ENCODE results near the gene NECTIN4.
A peak's percentile ranks its signal among the peaks of the same experiment; 100 is the strongest.
"Not testable (repeated sequence)": the region's sequence is repeated elsewhere in the genome, so short reads cannot be mapped to it uniquely, and the experiment has no call there.

The NECTIN4 gene

DNA sequence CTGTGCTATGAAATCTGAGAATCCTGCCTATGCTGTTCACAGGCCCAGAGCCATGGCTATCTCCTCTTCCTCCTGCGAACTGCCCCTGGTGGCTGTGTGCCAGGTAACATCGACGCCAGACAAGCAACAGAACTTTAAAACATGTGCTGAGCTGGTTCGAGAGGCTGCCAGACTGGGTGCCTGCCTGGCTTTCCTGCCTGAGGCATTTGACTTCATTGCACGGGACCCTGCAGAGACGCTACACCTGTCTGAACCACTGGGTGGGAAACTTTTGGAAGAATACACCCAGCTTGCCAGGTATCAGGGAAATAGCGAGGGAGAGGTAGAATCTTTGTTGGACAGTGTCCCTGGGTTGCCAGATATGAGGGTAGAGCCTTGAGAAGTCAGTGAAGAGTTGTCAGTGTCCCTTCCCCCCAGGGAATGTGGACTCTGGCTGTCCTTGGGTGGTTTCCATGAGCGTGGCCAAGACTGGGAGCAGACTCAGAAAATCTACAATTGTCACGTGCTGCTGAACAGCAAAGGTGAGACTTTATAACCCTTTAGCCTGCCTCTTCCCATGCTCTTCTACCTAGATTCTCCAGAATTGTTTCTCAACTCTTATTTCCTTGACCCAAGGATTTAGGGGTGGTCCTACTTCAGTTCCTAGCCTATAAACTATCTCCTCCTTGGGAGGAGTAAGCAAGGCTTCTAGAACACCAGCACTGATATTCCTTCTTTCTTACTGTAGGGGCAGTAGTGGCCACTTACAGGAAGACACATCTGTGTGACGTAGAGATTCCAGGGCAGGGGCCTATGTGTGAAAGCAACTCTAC, 29.9 kb upstream of the NECTIN4 start:
- Mint-ChIP-seq H3K4me3 (peak overlapping the region; percentile 89), H3K9me3 (no peaks in the 10 kb centered on the region), H3K4me1 (ENCODE audit: low read depth) (peaks cover 86% of the 10 kb centered on the region), H3K27me3 (no peaks in the 10 kb centered on the region), H3K27ac (peak overlapping the region; percentile 97), H3K36me3 (ENCODE audit: low read depth) (peaks cover 78% of the 10 kb centered on the region)
- intact Hi-C loops (cut with micrococcal nuclease), result loop anchor here (2.0 kb wide), 1 partner anchor 14 kb away; the partner anchor contains the start of gene DEDD

- intact Hi-C loops (cut with micrococcal nuclease), result loop anchor here (2.0 kb wide), 1 partner anchor 15 kb away; the partner anchor contains the start of gene DEDD
- H3K36me3 Mint-ChIP-seq (ENCODE audit: low read depth), result peaks cover 65% of the 10 kb centered on the region
Measured at GRCh38 chr1:161117759-161118581, 28.6 kb upstream of the NECTIN4 start, which contains the start of the genes NIT1 and PFDN2. Gene NIT1 (plus strand): TSS chr1:161118105. CDS start chr1:161118177, 72 bp downstream. Gene PFDN2 (minus strand): TSS chr1:161118037. CDS start chr1:161118026, 11 bp downstream.

DNA sequence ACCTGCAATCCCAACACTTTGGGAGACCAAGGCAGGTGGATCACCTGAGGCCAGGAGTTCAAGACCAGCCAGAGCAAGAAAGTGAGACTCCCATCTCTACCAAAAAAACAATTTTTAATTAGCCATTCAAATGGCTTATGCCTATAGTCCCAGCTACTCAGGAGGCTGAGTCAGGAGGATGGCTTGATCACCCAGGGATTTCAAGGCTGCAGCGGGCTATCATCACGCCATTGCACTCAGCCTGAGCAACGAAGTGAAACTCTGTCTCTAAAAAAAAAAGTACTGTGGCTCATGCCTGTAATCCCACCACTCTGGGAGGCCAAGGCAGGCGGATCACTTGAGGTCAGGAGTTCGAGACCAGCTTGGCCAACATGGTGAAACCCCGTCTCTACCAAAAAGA, 26.6 kb upstream of the NECTIN4 start:
- H3K9me3 Mint-ChIP-seq; intact Hi-C loops (cut with micrococcal nuclease); H3K27me3 Mint-ChIP-seq; H3K4me3 Mint-ChIP-seq: not testable (repeated sequence)
- H3K27ac Mint-ChIP-seq, result peak overlapping the region; percentile 30
- peaks cover 83% of the 10 kb centered on the region for H3K4me1 Mint-ChIP-seq (ENCODE audit: low read depth)
- H3K36me3 Mint-ChIP-seq (ENCODE audit: low read depth), result peaks cover 45% of the 10 kb centered on the region

More at GRCh38 chr1:161117759-161118581, 28.6 kb upstream of the NECTIN4 start, which contains the start of the genes NIT1 and PFDN2:
- peaks cover 86% of the 10 kb centered on the region for H3K4me1 Mint-ChIP-seq (ENCODE audit: low read depth)
- H3K27me3 Mint-ChIP-seq, result no peaks in the 10 kb centered on the region
- peak within 1 kb of the TSS; percentile 89 for H3K4me3 Mint-ChIP-seq
- H3K9me3 Mint-ChIP-seq, result no peaks in the 10 kb centered on the region
- peak within 1 kb of the TSS; percentile 97 for H3K27ac Mint-ChIP-seq

DNA sequence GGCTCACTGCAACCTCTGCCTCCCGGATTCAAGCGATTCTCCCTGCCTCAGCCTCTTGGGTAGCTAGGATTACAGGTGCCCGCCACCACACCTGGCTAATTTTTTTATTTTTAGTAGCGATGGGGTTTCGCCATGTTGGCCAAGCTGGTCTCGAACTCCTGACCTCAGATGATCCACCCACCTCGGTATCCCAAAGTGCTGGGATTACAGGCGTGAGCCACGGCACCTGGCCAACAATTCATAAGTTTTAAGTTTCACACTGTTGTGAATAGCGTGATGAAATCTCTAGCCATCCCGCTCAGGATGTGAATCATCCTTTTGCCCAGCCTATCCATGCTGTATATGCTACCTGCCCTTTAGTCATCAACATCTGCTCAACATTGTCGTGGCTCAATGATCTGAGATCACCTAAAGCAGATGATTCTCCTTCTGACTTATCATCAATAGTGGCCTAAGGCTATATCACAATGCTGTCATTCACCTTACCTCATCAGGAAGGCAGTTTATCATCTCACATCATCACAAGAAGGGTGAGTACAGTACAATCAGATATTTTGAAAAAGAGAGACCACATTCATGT, 25.9 kb upstream of the NECTIN4 start:
- H3K36me3 Mint-ChIP-seq (ENCODE audit: low read depth), result peaks cover 38% of the 10 kb centered on the region
- no peaks in the 10 kb centered on the region for H3K9me3 Mint-ChIP-seq
- H3K27ac Mint-ChIP-seq, result no peak overlapping the region
- intact Hi-C loops (cut with micrococcal nuclease), result no loop called here
- no peak overlapping the region for H3K4me3 Mint-ChIP-seq
- H3K4me1 Mint-ChIP-seq (ENCODE audit: low read depth), result peaks cover 75% of the 10 kb centered on the region
- no peaks in the 10 kb centered on the region for H3K27me3 Mint-ChIP-seq

GRCh38 chr1:161114556-161114955, 25.2 kb upstream of the NECTIN4 start:
- Mint-ChIP-seq H3K36me3 (ENCODE audit: low read depth) (peaks cover 35% of the 10 kb centered on the region), H3K27me3 (no peaks in the 10 kb centered on the region), H3K4me3 (no peak overlapping the region), H3K9me3 (no peaks in the 10 kb centered on the region), H3K4me1 (ENCODE audit: low read depth) (peaks cover 69% of the 10 kb centered on the region), H3K27ac (peak overlapping the region; percentile 19)
- intact Hi-C loops (cut with micrococcal nuclease), result no loop called here

GRCh38 chr1:161113915-161114314, 24.6 kb upstream of the NECTIN4 start:
- Mint-ChIP-seq H3K9me3 (no peaks in the 10 kb centered on the region), H3K27me3 (no peaks in the 10 kb centered on the region), H3K4me3 (no peak overlapping the region), H3K4me1 (ENCODE audit: low read depth) (peaks cover 63% of the 10 kb centered on the region), H3K27ac (peak overlapping the region; percentile 19), H3K36me3 (ENCODE audit: low read depth) (peaks cover 34% of the 10 kb centered on the region)
- intact Hi-C loops (cut with micrococcal nuclease), result no loop called here

GRCh38 chr1:161111527-161111926, 22.2 kb upstream of the NECTIN4 start:
- Mint-ChIP-seq H3K9me3 (no peaks in the 10 kb centered on the region), H3K27me3 (no peaks in the 10 kb centered on the region), H3K27ac (peak overlapping the region; percentile 55), H3K4me1 (ENCODE audit: low read depth) (peaks cover 53% of the 10 kb centered on the region), H3K36me3 (ENCODE audit: low read depth) (peaks cover 33% of the 10 kb centered on the region), H3K4me3 (no peak overlapping the region)
- intact Hi-C loops (cut with micrococcal nuclease), result no loop called here

DNA sequence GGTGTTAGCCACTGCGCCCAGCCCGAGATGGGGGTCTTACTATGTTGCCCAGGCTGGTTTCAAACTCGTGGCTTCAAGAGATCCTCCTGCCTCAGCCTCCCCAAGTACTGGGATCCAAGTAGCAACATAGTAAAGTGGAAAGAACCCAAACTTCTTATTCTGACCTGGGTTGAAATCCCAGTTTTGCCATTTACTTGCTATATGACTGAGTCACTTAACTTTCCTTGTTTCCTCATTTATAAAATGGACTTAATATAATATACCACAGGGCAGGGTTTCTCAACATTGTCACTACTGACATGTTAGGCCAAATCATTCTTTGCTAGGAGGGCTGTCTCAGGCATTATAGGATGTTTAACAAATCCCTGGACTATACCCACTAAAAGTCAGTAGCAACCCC, 21.8 kb upstream of the NECTIN4 start:
- H3K27ac Mint-ChIP-seq, result peak overlapping the region; percentile 55

DNA sequence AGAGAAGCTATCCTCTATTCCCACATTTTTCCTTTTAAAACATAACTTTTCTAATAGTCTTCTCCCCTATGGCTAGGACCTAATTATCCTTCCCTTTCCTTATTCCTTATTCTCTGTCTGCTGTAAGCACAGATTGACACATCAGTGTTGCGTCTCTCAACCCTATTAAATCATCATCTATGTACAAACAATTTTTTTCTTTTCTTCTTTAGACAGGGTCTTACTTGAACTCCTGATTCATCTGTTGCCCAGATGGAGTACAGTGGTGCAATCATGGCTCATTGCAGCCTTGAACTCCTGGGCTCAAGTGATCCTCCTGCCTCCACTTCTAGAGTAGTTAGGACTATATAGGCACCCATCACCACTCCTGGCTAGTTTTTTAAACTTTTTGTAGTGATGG, 17.1 kb upstream of the NECTIN4 start:
- Mint-ChIP-seq H3K36me3 (ENCODE audit: low read depth) (peaks cover 54% of the 10 kb centered on the region), H3K27me3 (no peaks in the 10 kb centered on the region), H3K27ac (no peak overlapping the region), H3K4me3 (no peak overlapping the region), H3K9me3 (no peaks in the 10 kb centered on the region), H3K4me1 (ENCODE audit: low read depth) (peaks cover 11% of the 10 kb centered on the region)
- intact Hi-C loops (cut with micrococcal nuclease), result no loop called here

More for the DNA sequence above, 21.8 kb upstream of the NECTIN4 start:
- intact Hi-C loops (cut with micrococcal nuclease), result no loop called here
- H3K9me3 Mint-ChIP-seq, result no peaks in the 10 kb centered on the region
- no peaks in the 10 kb centered on the region for H3K27me3 Mint-ChIP-seq
- H3K36me3 Mint-ChIP-seq (ENCODE audit: low read depth), result peaks cover 33% of the 10 kb centered on the region
- peaks cover 53% of the 10 kb centered on the region for H3K4me1 Mint-ChIP-seq (ENCODE audit: low read depth)
- H3K4me3 Mint-ChIP-seq, result no peak overlapping the region

GRCh38 chr1:161100556-161100955, 11.2 kb upstream of the NECTIN4 start:
- H3K27me3 Mint-ChIP-seq, result peaks cover 12% of the 10 kb centered on the region
- intact Hi-C loops (cut with micrococcal nuclease), result no loop called here
- peaks cover 54% of the 10 kb centered on the region for H3K36me3 Mint-ChIP-seq (ENCODE audit: low read depth)
- no peak overlapping the region for H3K27ac Mint-ChIP-seq
- H3K9me3 Mint-ChIP-seq, result no peaks in the 10 kb centered on the region
- H3K4me3 Mint-ChIP-seq, result no peak overlapping the region
- peaks cover 34% of the 10 kb centered on the region for H3K4me1 Mint-ChIP-seq (ENCODE audit: low read depth)

DNA sequence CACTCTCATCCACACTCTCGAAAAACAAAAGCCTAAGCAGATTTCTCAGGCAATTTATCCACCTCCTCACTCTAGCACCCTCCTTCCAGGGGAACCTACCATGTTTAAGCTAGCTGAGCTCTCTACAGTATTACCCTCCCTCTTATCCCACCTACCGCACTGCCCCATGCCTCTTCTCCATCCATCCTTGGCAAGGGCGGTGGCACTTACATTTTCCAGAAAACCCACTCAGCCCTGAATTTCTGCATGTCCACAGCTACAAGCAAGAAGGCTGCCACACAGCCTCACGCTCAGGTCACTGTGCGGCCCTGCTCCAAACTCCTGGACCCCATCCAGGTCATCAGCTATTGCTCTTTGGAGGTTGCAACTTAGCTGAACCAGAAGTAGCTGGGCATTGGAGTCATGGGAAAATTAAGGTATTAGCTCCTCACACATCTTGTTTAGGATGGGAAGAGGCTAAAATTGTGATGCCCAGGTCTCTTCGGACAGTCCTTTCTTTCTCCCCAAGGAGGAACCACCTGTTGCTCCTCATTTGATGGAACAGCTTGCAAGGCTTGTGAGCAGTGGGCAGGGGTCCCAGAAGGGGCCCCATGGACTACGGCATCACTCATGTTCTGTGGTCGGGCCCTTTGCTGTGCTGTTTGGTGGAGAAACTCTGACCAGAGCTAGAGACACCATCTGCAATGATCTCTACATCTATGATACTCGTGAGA, 9.9 kb upstream of the NECTIN4 start:
- peaks cover 12% of the 10 kb centered on the region for H3K27me3 Mint-ChIP-seq
- peaks cover 43% of the 10 kb centered on the region for H3K4me1 Mint-ChIP-seq (ENCODE audit: low read depth)
- H3K4me3 Mint-ChIP-seq, result peak overlapping the region; percentile 59
- H3K36me3 Mint-ChIP-seq (ENCODE audit: low read depth), result peaks cover 46% of the 10 kb centered on the region
- no peaks in the 10 kb centered on the region for H3K9me3 Mint-ChIP-seq
- intact Hi-C loops (cut with micrococcal nuclease), result no loop called here
- no peak overlapping the region for H3K27ac Mint-ChIP-seq

DNA sequence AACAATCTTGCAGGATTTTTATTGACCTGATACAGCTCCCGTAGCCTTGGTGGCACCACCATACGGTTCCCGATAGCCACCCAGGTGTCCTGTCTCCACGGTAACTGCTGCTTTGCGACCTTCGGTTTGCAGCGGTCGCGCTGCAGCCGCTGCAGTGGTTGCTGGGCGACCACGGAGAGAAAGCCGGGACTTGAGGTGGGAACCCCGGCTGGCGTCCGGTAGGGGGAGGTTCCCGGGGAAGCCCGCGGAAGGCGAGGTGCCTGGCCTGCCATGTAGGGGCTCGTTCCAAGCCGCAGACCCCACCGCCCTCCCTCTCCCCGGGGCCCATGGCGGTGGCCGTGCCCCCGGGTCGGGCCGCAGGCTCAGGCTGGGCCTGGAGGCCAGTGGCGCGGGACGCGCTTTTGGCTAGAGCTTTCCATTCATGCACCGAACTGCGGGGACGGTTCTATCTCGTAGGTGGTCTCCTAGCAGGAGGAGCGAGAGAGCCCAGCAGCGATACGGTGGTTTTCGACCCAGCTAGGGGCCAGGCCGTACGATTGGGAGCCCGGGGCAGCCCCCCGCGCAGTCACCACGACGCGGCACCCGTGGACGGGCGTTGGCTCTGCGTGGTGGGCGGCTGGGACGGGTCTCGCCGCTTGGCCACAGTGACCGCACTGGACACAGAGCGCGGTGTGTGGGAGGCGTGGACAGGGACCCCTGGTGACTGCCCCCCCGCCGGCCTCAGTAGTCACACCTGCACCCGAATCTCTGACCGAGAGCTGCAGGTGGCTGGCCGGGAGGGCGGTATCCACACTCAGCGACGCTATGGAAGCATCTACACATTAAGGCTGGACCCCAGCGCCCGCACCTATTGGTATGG, 9.1 kb upstream of the NECTIN4 start, which contains the start of gene KLHDC9:
TSS of gene KLHDC9 (plus strand) at position 152 of the 859 bp plus-strand sequence. CDS start at position 327, 175 bp downstream.
- H3K4me3 Mint-ChIP-seq, result peak within 1 kb of the TSS; percentile 59
- intact Hi-C loops (cut with micrococcal nuclease), result no loop called here
- peak within 1 kb of the TSS; percentile 40 for H3K27ac Mint-ChIP-seq
- peaks cover 43% of the 10 kb centered on the region for H3K4me1 Mint-ChIP-seq (ENCODE audit: low read depth)
- H3K36me3 Mint-ChIP-seq (ENCODE audit: low read depth), result peaks cover 46% of the 10 kb centered on the region
- H3K9me3 Mint-ChIP-seq, result no peaks in the 10 kb centered on the region
- peaks cover 12% of the 10 kb centered on the region for H3K27me3 Mint-ChIP-seq
